SIG-M5 treated with dmso at 0.1 percent for 504 hours (cell line): ENCODE measurements around the gene USP10.
A peak's percentile ranks its signal among the peaks of the same experiment; 100 is the strongest.

Source experiments
- DNase-seq: peaks from one replicate; lab custom pipeline; 2025; ENCODE audit not compliant: unreplicated experiment; lab: John Stamatoyannopoulos, UW

USP10 gene

GRCh38 chr16:84768808-84769197 is 69.0 kb downstream of the USP10 start:
- DNase-seq: no peak

GRCh38 chr16:84769416-84769815 is 69.6 kb downstream of the USP10 start:
- DNase-seq: no peak

- no peak for DNase-seq
Measured at GRCh38 chr16:84773312-84773711, 73.5 kb downstream of the USP10 start.

- peak; percentile 65 for DNase-seq
Measured at GRCh38 chr16:84774810-84775209, 75.0 kb downstream of the USP10 start.

- no peak for DNase-seq
Measured at GRCh38 chr16:84775262-84775810, 75.5 kb downstream of the USP10 start.

- no peak for DNase-seq
Measured at GRCh38 chr16:84777435-84777834, 77.6 kb downstream of the USP10 start.

GRCh38 chr16:84778720-84779119 is 78.9 kb downstream of the USP10 start:
- DNase-seq: no peak

GRCh38 chr16:84780063-84780462 is 80.3 kb downstream of the USP10 start:
- no peak for DNase-seq

GRCh38 chr16:84780544-84781376 is 81.0 kb downstream of the USP10 start:
- no peak for DNase-seq

- no peak for DNase-seq
Measured at GRCh38 chr16:84782846-84783245, 83.0 kb downstream of the USP10 start.

GRCh38 chr16:84785843-84786581 is 86.2 kb downstream of the USP10 start:
- DNase-seq: no peak

GRCh38 chr16:84786605-84787262 is 86.9 kb downstream of the USP10 start:
- DNase-seq: no peak

GRCh38 chr16:84787263-84787622 is 87.4 kb downstream of the USP10 start:
- no peak for DNase-seq

- no peak for DNase-seq
Measured at GRCh38 chr16:84788920-84789391, 89.2 kb downstream of the USP10 start.

- DNase-seq: no peak
Measured at GRCh38 chr16:84789431-84789830, 89.6 kb downstream of the USP10 start.

- DNase-seq: no peak
Measured at GRCh38 chr16:84790301-84790700, 90.5 kb downstream of the USP10 start.

GRCh38 chr16:84791088-84791487 is 91.3 kb downstream of the USP10 start:
- DNase-seq: no peak

GRCh38 chr16:84791501-84791900 is 91.7 kb downstream of the USP10 start:
- no peak for DNase-seq

- no peak for DNase-seq
Measured at GRCh38 chr16:84794186-84794585, 94.4 kb downstream of the USP10 start.

- no peak for DNase-seq
Measured at GRCh38 chr16:84794626-84795025, 94.8 kb downstream of the USP10 start.

GRCh38 chr16:84795329-84796053 is 95.7 kb downstream of the USP10 start:
- DNase-seq: no peak
